ENCODE measurements around the gene PTPRG.

Gene PTPRG

DNA sequence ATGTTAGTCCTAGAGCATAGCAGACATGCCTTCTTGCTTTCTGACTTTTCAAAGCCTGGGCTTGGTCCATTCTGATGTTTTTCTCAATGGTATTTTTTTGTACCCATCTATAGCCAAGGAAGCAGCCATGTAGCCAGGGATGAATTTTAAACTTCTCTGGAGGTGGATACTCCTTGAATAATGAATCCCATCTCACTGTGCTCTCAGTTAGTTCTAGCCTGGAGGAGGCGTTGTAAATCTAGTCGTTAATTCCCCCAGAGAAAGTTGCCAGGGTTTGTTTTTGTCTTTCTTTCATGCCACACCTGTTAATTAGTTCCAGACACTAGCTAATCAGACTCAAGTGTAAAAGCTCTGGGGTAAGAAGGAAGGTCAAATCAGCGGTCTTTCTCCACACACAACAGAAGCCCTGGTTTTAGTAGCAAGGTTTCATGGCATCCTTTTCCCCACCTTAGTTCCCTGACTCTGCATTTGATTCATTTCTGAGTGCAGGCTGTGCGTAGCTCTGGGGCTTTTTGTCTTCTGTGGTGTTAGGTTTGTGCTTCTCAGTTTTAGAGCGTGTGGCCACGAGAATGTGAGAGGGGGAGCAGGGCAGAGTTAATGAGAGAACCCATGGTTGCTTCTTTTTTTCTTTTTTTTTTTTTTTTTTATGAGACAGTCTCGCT, 19.7 kb downstream of the PTPRG start:
- TF ChIP-seq EZH2phosphoT487 (IDR thresholded peaks at IDR 0.05; ENCODE audit: low read depth) (no peak), CTCF (IDR thresholded peaks at IDR 0.05; ENCODE audit: low read depth, low read length) (no peak)
- Histone ChIP-seq H4K20me1 (ENCODE audit: insufficient read depth, low read length) (peaks cover 27% of the 10 kb centered on the region), H3K4me3 (ENCODE audit: low read length) (no peak overlapping the region), H3K9me3 (ENCODE audit: insufficient read depth, low read length) (no peaks in the 10 kb centered on the region), H3K79me2 (ENCODE audit: low read length) (peaks cover 28% of the 10 kb centered on the region), H3K9ac (ENCODE audit: low read length) (no peak overlapping the region), H3K27ac (ENCODE audit: low read length) (no peak overlapping the region), H3K27me3 (ENCODE audit: low read depth, low read length) (no peaks in the 10 kb centered on the region), H3K4me2 (ENCODE audit: low read length) (no peak overlapping the region), H3K4me1 (ENCODE audit: low read length) (no peaks in the 10 kb centered on the region), H2AFZ (ENCODE audit: low read depth, low read length) (no peak overlapping the region), H3K36me3 (replicated peaks; ENCODE audit: low read depth, low read length) (no peaks in the 10 kb centered on the region)

DNA sequence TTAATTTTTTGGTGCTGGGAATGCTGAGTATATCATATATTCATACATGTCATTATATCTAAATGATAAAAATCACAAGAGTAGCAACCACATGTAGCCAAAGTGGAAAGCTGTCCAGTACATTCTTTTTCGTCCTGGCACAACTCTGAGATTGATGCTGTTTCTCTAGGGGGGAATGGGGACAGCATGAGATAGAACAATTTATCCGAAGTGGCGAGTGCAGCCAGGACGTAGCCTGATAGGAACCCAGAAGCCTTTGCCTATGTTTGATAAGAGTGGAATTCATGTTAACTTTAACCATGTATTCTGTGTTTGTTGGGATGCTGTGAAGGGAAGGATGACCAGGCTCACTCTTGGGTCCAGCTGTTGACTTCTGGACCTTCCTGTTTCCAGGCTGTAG, 20.9 kb downstream of the PTPRG start:
- peaks cover 36% of the 10 kb centered on the region for H3K79me2 ChIP-seq (ENCODE audit: low read length)
- H3K9ac ChIP-seq (ENCODE audit: low read length) = no peak overlapping the region

DNA sequence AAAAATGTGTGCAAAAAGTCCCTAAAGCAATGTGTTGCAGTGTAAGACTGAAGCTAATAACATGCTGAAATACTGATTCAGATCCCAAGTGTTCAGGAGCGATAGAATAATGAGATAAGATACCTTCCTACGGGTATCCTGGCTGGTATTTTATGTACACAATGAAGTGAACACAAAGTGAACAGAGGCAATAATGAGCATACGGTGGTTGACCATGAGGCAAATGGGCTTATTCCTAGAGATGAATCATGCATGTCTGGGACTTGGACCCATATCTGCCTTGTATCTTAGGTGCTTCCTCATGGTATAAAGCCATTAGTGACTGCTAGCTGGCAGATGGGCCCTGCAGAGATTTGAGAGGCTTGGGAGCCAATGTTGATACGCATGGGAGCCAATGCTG, 21.5 kb downstream of the PTPRG start:
- TF ChIP-seq CTCF (IDR thresholded peaks at IDR 0.05; ENCODE audit: low read depth, low read length) (no peak), EZH2phosphoT487 (IDR thresholded peaks at IDR 0.05; ENCODE audit: low read depth) (no peak)
- Histone ChIP-seq H3K9me3 (ENCODE audit: insufficient read depth, low read length) (no peaks in the 10 kb centered on the region), H3K27ac (ENCODE audit: low read length) (no peak overlapping the region), H2AFZ (ENCODE audit: low read depth, low read length) (no peak overlapping the region), H3K27me3 (ENCODE audit: low read depth, low read length) (no peaks in the 10 kb centered on the region), H3K9ac (ENCODE audit: low read length) (no peak overlapping the region), H3K4me1 (ENCODE audit: low read length) (no peaks in the 10 kb centered on the region), H3K4me3 (ENCODE audit: low read length) (no peak overlapping the region), H3K79me2 (ENCODE audit: low read length) (peaks cover 32% of the 10 kb centered on the region), H4K20me1 (ENCODE audit: insufficient read depth, low read length) (peaks cover 27% of the 10 kb centered on the region), H3K36me3 (replicated peaks; ENCODE audit: low read depth, low read length) (no peaks in the 10 kb centered on the region), H3K4me2 (ENCODE audit: low read length) (no peak overlapping the region)

More for the DNA sequence above, 20.9 kb downstream of the PTPRG start:
- Histone ChIP-seq H3K9me3 (ENCODE audit: insufficient read depth, low read length) (no peaks in the 10 kb centered on the region), H3K4me2 (ENCODE audit: low read length) (no peak overlapping the region), H3K27ac (ENCODE audit: low read length) (no peak overlapping the region), H3K4me3 (ENCODE audit: low read length) (no peak overlapping the region), H3K4me1 (ENCODE audit: low read length) (no peaks in the 10 kb centered on the region), H3K36me3 (replicated peaks; ENCODE audit: low read depth, low read length) (no peaks in the 10 kb centered on the region), H2AFZ (ENCODE audit: low read depth, low read length) (no peak overlapping the region), H4K20me1 (ENCODE audit: insufficient read depth, low read length) (peaks cover 27% of the 10 kb centered on the region), H3K27me3 (ENCODE audit: low read depth, low read length) (no peaks in the 10 kb centered on the region)
- TF ChIP-seq CTCF (IDR thresholded peaks at IDR 0.05; ENCODE audit: low read depth, low read length) (no peak), EZH2phosphoT487 (IDR thresholded peaks at IDR 0.05; ENCODE audit: low read depth) (no peak)

DNA sequence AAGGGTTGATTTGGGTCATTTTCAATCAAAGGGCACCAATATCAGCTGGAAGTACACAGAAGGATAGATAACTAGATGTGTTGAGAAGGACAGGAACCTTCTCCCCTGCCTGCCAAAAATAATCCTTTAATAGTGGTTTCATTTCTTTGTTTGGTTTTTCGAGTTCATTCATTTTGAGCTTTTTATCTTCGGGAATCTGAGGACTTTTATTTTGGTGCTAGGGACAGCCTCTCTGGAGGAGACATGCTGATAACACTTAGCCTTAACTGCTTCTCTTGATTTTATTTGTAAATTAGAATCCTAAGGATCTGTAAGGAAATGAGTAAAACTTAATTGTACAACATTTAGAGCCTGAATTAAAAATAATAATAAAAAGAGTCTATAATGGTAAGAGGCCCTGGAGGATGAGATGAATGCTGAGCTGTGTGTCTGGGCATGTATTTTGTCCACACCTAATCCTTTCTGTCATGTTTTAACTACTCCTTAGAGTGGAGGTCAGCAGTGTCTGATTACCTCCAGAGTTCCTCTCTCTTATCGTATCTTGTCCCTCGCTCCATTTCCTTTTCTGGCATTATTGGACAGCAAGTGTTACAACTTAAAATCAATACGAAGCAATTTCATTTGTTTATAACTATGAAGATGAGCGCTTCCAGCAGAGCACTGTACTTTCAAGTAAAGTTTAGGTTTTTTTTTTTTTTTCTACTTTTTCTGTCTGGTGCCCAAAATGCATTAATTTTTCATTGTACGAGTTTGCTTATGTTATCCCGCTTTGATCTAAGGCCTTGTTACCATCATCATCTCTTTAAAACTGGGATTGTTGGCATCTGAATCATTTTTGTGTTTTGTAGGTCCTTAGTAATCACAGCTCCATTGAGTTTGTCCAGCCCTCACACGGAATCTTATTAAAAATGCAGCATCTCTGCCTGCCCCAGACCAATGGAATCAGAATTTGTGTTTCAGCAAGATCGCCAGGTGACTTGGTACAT, 22.8 kb downstream of the PTPRG start:
- Histone ChIP-seq H3K4me1 (ENCODE audit: low read length) (no peaks in the 10 kb centered on the region), H4K20me1 (ENCODE audit: insufficient read depth, low read length) (peaks cover 25% of the 10 kb centered on the region), H3K4me2 (ENCODE audit: low read length) (no peak overlapping the region), H3K9ac (ENCODE audit: low read length) (no peak overlapping the region), H3K4me3 (ENCODE audit: low read length) (no peak overlapping the region), H3K9me3 (ENCODE audit: insufficient read depth, low read length) (no peaks in the 10 kb centered on the region), H3K36me3 (replicated peaks; ENCODE audit: low read depth, low read length) (peaks cover 1% of the 10 kb centered on the region), H3K27me3 (ENCODE audit: low read depth, low read length) (no peaks in the 10 kb centered on the region), H3K79me2 (ENCODE audit: low read length) (peaks cover 28% of the 10 kb centered on the region; the same call in 1 of the 2 replicates), H2AFZ (ENCODE audit: low read depth, low read length) (no peak overlapping the region), H3K27ac (ENCODE audit: low read length) (no peak overlapping the region)
- no peak for TF ChIP-seq EZH2phosphoT487 (IDR thresholded peaks at IDR 0.05; ENCODE audit: low read depth)
- TF ChIP-seq CTCF (IDR thresholded peaks at IDR 0.05; ENCODE audit: low read depth, low read length) = no peak

Data from OCI-LY3 (cell line).